Adrenal gland (tissue), 12 donors: Measurements from ENCODE around the gene HSP90AB1. TPM values are rescaled to one million over a fixed set of nuclear protein-coding genes. Genes with fewer than 3 reads are reported as not detected.
A peak's percentile ranks its signal among the peaks of the same experiment; 100 is the strongest.

Experiments used
- DNase-seq, 7 donors: peaks; one replicate each; pipeline ENCODE4 v3.0.0-alpha.2; 2019 to 2020
- H3K27ac ChIP-seq, 5 donors: fragments of 200-600 bp; sonication (generic) in 4 of 5; 1 replicate in 3 of 5; 2 replicates in 2 of 5; pipeline versions ENCODE4 v1.5.1 to v1.8.0; 2016 to 2020; ENCODE audit warnings: mild to moderate bottlenecking in 1 of 5
- H3K27me3 ChIP-seq: fragments of 200-600 bp; 2 replicates; pipeline ENCODE4 v1.8.0; 2021
- H3K36me3 ChIP-seq, 2 donors: fragments of 200-600 bp; replicated peaks in 1 of 2; 1 replicate in 1 of 2; 2 replicates in 1 of 2; pipeline versions ENCODE4 v1.5.1 to v1.8.0; 2018 to 2022
- H3K4me1 ChIP-seq, 2 donors: fragments of 200-600 bp; replicated peaks in 1 of 2; 1 replicate in 1 of 2; 2 replicates in 1 of 2; pipeline versions ENCODE4 v1.5.1 to v1.8.0; 2018 to 2021
- H3K4me3 ChIP-seq, 4 donors: fragments of 200-600 bp; sonication (generic) in 3 of 4; one replicate each; pipeline ENCODE4 v1.5.1; 2016 to 2018
- H3K9me3 ChIP-seq, 3 donors: fragments of 200-600 bp; sonication (generic) in 1 of 3; replicated peaks in 1 of 3; 1 replicate in 2 of 3; 2 replicates in 1 of 3; pipeline versions ENCODE4 v1.5.1 to v1.8.0; 2016 to 2021
- POLR2A ChIP-seq, 2 donors: fragments of 450-650 bp; IDR thresholded peaks; one replicate each; pipeline ENCODE4 v1.6.1; 2017; ENCODE audit warnings: antibody characterized with exemption in 2 of 2, mild to moderate bottlenecking in 2 of 2, moderate library complexity in 1 of 2
- WGBS, 4 donors: extraction: QIAGEN DNeasy Blood & Tissue Kit in 2 of 4; methylation state at CpG; one replicate each; pipeline versions ENCODE4 v1.1.5 to v1.1.7; 2013 to 2017; 5-methylcytosine and 5-hydroxymethylcytosine counted together
- intact Hi-C, 2 donors: fragments of 100-400 bp; cut with DNase I; formaldehyde crosslinking; loops; one replicate each; pipeline versions ENCODE4 v1.14.1 to v1.15.0; 2022 to 2023
- polyA plus RNA-seq, 3 donors: library from polyadenylated mRNA; stranded (reverse); fragments of 200-250 nt in 2 of 3; fragments of 350-450 nt in 1 of 3; fragmentation: Illumina TruSeq in 1 of 3; extraction: RNeasy Lipid Tissue Mini Kit (QIAGEN cat#74804) in 1 of 3; gene quantifications; one replicate each; pipeline ENCODE4 v1.2.3, GENCODE V29; 2013 to 2014
- total RNA-seq, 9 donors: library from RNA; depleted of rRNA in 4 of 9; stranded (reverse); fragments of >200 nt in 4 of 9; fragments of 120-200 nt in 1 of 9; fragmentation: NEBNext Ultra II Directional in 1 of 9; extraction: Animal tissue kit (Norgen Biotek cat#: 25700) in 1 of 9; gene quantifications; one replicate each; pipeline versions ENCODE4 v1.1.0 to v1.2.4, GENCODE V29; 2013 to 2023
- TF ChIP-seq, protein P1 (sequence below), 6 experiments: fragments of 450-650 bp in 4 of 6; fragments of 200-600 bp in 2 of 6; sonication (generic) in 1 of 6; IDR thresholded peaks; 1 replicate in 5 of 6; 2 replicates in 1 of 6; pipeline versions ENCODE4 v1.5.1 to v1.8.0; 2016 to 2021; ENCODE audit warnings: antibody characterized with exemption in 6 of 6, mild to moderate bottlenecking in 2 of 6, moderate library complexity in 1 of 6
- donor health status: healthy with polysubstance abuse.
- donor health status: Bipolar disorder and iron deficiency.
- donor health status: DM: yes; HTN: yes; CAD: no.
- donor health status: DM: no; HTN: no; CAD: no.
- donor health status: DM: no; HTN: no; CAD: no.
- donor health status: DM: yes; HTN: yes; CAD: no.

HSP90AB1 gene
- total and polyA plus RNA-seq, 12 donors, result 275 to 2,249 (median 857) TPM

DNA sequence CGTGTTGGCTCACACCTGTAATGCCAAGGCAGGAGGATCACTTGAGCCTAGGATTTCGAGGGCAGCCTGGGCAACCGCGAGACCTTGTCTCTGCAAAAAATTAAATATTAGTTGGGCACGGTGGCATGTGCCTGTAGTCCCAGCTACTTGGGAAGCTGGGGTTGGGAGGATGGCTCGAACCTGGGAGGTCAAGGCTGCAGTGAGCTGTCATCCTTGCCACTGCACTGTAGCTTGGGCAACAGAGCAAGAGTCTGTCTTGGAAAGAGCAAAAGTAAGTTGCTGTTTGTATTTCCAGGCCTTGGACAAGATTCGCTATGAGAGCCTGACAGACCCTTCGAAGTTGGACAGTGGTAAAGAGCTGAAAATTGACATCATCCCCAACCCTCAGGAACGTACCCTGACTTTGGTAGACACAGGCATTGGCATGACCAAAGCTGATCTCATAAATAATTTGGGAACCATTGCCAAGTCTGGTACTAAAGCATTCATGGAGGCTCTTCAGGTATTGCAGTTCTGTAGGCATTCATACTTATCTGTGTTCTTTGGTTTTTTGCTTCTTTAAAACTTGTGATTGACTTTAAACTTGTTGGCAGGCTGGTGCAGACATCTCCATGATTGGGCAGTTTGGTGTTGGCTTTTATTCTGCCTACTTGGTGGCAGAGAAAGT, 2.3 kb downstream of the HSP90AB1 start:
- peaks cover 19 to 44% of the 10 kb centered on the region in 2 donors for H3K4me1 ChIP-seq
- WGBS, 4 donors, result 45 to 51% (median 47%) methylated on average over 9 of the region's 9 CpGs
- intact Hi-C loops, result no loop called here
- peak in 2 of 7 donors; percentile 38 to 46 for DNase-seq
- H3K9me3 ChIP-seq, result no peaks in the 10 kb centered on the region
- H3K4me3 ChIP-seq, result peak overlapping the region in 1 of 4 donors; percentile 93
- H3K27ac ChIP-seq, result peak overlapping the region in 2 of 5 donors; percentile 24 to 100
- TF ChIP-seq, protein P1, sequence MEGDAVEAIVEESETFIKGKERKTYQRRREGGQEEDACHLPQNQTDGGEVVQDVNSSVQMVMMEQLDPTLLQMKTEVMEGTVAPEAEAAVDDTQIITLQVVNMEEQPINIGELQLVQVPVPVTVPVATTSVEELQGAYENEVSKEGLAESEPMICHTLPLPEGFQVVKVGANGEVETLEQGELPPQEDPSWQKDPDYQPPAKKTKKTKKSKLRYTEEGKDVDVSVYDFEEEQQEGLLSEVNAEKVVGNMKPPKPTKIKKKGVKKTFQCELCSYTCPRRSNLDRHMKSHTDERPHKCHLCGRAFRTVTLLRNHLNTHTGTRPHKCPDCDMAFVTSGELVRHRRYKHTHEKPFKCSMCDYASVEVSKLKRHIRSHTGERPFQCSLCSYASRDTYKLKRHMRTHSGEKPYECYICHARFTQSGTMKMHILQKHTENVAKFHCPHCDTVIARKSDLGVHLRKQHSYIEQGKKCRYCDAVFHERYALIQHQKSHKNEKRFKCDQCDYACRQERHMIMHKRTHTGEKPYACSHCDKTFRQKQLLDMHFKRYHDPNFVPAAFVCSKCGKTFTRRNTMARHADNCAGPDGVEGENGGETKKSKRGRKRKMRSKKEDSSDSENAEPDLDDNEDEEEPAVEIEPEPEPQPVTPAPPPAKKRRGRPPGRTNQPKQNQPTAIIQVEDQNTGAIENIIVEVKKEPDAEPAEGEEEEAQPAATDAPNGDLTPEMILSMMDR (IDR thresholded peaks at IDR 0.05), result no peak
- no peak for TF ChIP-seq POLR2A (IDR thresholded peaks at IDR 0.05)
- H3K27me3 ChIP-seq, result no peaks in the 10 kb centered on the region
- peaks cover 0 to 63% of the 10 kb centered on the region in 2 donors for H3K36me3 ChIP-seq

DNA sequence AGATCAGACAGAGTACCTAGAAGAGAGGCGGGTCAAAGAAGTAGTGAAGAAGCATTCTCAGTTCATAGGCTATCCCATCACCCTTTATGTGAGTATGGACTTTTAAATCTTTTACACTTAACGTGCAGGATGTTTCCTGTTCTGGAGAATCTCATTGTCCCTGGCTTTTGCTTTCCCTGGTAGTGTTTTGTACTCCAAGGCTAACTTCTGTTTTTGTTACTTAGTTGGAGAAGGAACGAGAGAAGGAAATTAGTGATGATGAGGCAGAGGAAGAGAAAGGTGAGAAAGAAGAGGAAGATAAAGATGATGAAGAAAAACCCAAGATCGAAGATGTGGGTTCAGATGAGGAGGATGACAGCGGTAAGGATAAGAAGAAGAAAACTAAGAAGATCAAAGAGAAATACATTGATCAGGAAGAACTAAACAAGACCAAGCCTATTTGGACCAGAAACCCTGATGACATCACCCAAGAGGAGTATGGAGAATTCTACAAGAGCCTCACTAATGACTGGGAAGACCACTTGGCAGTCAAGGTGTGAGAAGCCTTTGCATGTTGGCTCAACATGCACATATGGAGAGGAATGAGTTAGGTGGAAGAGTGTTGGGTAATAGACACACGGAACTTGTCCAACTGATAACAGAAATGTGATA, 3.3 kb downstream of the HSP90AB1 start:
- Histone ChIP-seq H3K27me3 (no peaks in the 10 kb centered on the region), H3K4me3 (no peak overlapping the region), H3K4me1 (peaks cover 19 to 44% of the 10 kb centered on the region in 2 donors), H3K36me3 (peaks cover 0 to 73% of the 10 kb centered on the region in 2 donors), H3K9me3 (no peaks in the 10 kb centered on the region), H3K27ac (peak overlapping the region in 2 of 5 donors; percentile 27 to 100)
- no peak for TF ChIP-seq POLR2A (IDR thresholded peaks at IDR 0.05)
- TF ChIP-seq, protein P1 (IDR thresholded peaks at IDR 0.05), result no peak
- WGBS, 4 donors, result 60 to 66% (median 62%) methylated on average over 6 of the region's 6 CpGs
- DNase-seq, result no peak
- intact Hi-C loops, result no loop called here

DNA sequence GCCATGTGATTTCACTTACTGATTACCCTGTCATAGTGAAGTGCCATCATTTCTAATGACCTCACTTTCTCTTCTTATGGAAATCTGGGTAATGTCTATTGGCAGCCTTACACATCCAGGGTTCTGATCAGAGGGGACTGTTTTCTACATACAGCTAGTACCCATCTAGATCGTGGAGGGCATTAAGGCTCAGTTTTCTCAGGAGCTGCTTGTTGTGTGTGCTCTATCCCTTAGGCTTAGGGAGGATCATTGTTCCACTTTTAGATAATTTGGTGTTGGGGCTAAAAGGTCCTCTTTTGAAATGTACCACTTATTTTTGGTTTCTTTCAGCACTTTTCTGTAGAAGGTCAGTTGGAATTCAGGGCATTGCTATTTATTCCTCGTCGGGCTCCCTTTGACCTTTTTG, 3.8 kb downstream of the HSP90AB1 start:
- Histone ChIP-seq H3K36me3 (peaks cover 0 to 77% of the 10 kb centered on the region in 2 donors), H3K27me3 (no peaks in the 10 kb centered on the region), H3K4me3 (no peak overlapping the region), H3K9me3 (no peaks in the 10 kb centered on the region), H3K4me1 (peaks cover 16 to 44% of the 10 kb centered on the region in 2 donors), H3K27ac (peak overlapping the region in 3 of 5 donors; percentile 27 to 58 (median 29))
- 41 to 55% (median 49%) methylated on average over 3 of the region's 3 CpGs for WGBS, 4 donors
- TF ChIP-seq, protein P1 (IDR thresholded peaks at IDR 0.05), result no peak
- no peak for TF ChIP-seq POLR2A (IDR thresholded peaks at IDR 0.05)
- DNase-seq, result no peak
- intact Hi-C loops, result no loop called here

DNA sequence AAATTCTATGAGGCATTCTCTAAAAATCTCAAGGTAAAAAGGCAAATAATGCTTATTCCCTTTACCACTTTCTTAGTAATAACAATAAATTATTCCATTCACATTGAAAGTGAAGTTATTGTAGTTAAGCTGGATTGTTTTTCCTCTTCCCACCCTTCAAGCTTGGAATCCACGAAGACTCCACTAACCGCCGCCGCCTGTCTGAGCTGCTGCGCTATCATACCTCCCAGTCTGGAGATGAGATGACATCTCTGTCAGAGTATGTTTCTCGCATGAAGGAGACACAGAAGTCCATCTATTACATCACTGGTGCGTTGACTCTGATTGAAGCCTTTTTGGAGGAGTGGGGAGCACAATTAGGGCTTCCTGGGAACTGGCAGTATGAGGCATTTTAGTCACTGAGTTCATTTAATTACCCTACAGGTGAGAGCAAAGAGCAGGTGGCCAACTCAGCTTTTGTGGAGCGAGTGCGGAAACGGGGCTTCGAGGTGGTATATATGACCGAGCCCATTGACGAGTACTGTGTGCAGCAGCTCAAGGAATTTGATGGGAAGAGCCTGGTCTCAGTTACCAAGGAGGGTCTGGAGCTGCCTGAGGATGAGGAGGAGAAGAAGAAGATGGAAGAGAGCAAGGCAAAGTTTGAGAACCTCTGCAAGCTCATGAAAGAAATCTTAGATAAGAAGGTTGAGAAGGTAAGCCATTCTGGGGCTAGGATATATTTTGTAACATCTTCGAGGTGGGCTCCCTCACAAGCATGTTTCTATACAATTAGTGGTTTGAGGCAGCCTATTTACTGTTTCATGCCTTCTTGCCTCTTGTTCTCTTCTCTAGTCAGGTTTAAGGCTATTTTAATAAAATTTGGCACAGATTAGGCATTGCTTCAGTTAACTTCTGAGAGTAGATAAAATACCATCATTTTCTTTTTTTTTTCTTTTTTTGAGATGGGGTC, 4.9 kb downstream of the HSP90AB1 start:
- Histone ChIP-seq H3K36me3 (peaks cover 0 to 77% of the 10 kb centered on the region in 2 donors), H3K27ac (peak overlapping the region in 3 of 5 donors; percentile 27 to 58 (median 29)), H3K4me1 (peaks cover 17 to 54% of the 10 kb centered on the region in 2 donors), H3K27me3 (no peaks in the 10 kb centered on the region), H3K4me3 (no peak overlapping the region), H3K9me3 (no peaks in the 10 kb centered on the region)
- TF ChIP-seq POLR2A (IDR thresholded peaks at IDR 0.05), result no peak
- TF ChIP-seq, protein P1 (IDR thresholded peaks at IDR 0.05), result no peak
- intact Hi-C loops, result no loop called here
- DNase-seq, result no peak
- WGBS, 4 donors, result 82 to 87% (median 84%) methylated on average over 14 of the region's 14 CpGs
